Ectodermal cell (in vitro differentiated cells): ENCODE results near the gene UGT2A2.

Experiments
- H3K27ac ChIP-seq: 2 replicates; pipeline ENCODE4 v1.7.0; 2013; ENCODE audit warnings: mild to moderate bottlenecking, low read depth, low read length; ENCODE audit not compliant: insufficient read depth, poor library complexity, severe bottlenecking
- H3K27me3 ChIP-seq: 2 replicates; pipeline ENCODE4 v1.7.0; 2013; ENCODE audit warnings: mild to moderate bottlenecking, low read length; ENCODE audit not compliant: insufficient read depth, control insufficient read depth, poor library complexity, severe bottlenecking
- H3K36me3 ChIP-seq: one replicate; pipeline ENCODE4 v1.7.0; 2013; ENCODE audit warnings: low read length; ENCODE audit not compliant: control insufficient read depth, insufficient read depth
- H3K4me1 ChIP-seq: one replicate; pipeline ENCODE4 v1.7.0; 2013; ENCODE audit warnings: low read length; ENCODE audit not compliant: control insufficient read depth, insufficient read depth
- H3K4me3 ChIP-seq: 2 replicates; pipeline ENCODE4 v1.7.0; 2013; ENCODE audit warnings: low read depth, low read length, control low read depth; ENCODE audit not compliant: insufficient read depth
- H3K9me3 ChIP-seq: 2 replicates; pipeline ENCODE4 v1.7.0; 2013; ENCODE audit warnings: mild to moderate bottlenecking, low read length, moderate library complexity; ENCODE audit not compliant: control insufficient read depth
- WGBS, 2 experiments: methylation state at CpG; one replicate each; pipeline ENCODE4 v1.1.7; 2013; ENCODE audit warnings: missing lambda C conversion rate in 2 of 2; 5-methylcytosine and 5-hydroxymethylcytosine counted together

The UGT2A2 gene

DNA sequence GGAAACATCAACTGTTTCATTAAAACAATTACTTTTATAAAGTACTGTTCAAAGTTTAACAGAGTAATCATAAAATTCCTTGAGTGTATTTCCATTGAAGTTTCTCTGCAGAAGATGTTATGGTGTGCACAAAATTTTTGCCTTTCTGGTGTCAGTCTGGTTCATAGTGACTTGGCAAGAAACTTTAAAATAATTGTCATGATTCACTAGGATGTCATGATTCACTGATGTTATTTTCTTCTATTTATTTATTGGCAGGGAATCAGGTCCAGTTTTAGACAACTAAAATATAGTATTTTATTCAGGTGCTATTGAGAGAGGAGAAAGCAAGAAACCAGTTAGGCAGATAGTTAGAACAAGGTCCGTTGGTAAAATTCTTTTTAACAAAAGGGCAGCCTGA, 9.8 kb upstream of the UGT2A2 start:
- WGBS, 2 experiments = 76 to 90% methylated on average over 1 of the region's 1 CpG
- no peaks in the 10 kb centered on the region for H3K9me3 ChIP-seq
- no peaks in the 10 kb centered on the region for H3K4me1 ChIP-seq
- no peak overlapping the region for H3K4me3 ChIP-seq
- no peaks in the 10 kb centered on the region for H3K36me3 ChIP-seq
- H3K27ac ChIP-seq = no peak overlapping the region
- H3K27me3 ChIP-seq = no peaks in the 10 kb centered on the region

- 91 to 100% methylated on average over 1 of the region's 2 CpGs for WGBS, 2 experiments
- no peaks in the 10 kb centered on the region for H3K4me1 ChIP-seq
- H3K27ac ChIP-seq = no peak overlapping the region
- H3K27me3 ChIP-seq = no peaks in the 10 kb centered on the region
- no peaks in the 10 kb centered on the region for H3K9me3 ChIP-seq
- H3K4me3 ChIP-seq = no peak overlapping the region
- H3K36me3 ChIP-seq = no peaks in the 10 kb centered on the region
Measured at GRCh38 chr4:69642961-69643360, 3.5 kb upstream of the UGT2A2 start.

- H3K27me3 ChIP-seq = no peaks in the 10 kb centered on the region
- 93 to 98% methylated on average over 2 of the region's 2 CpGs for WGBS, 2 experiments
- no peaks in the 10 kb centered on the region for H3K9me3 ChIP-seq
- H3K36me3 ChIP-seq = no peaks in the 10 kb centered on the region
- no peak overlapping the region for H3K4me3 ChIP-seq
- no peak overlapping the region for H3K27ac ChIP-seq
- H3K4me1 ChIP-seq = no peaks in the 10 kb centered on the region
Measured at GRCh38 chr4:69640289-69640688, 847 bp upstream of the UGT2A2 start.

- WGBS, 2 experiments = no CpG with 5 or more reads among the region's 6 CpGs
- H3K27me3 ChIP-seq = no peaks in the 10 kb centered on the region
- H3K27ac ChIP-seq = no peak overlapping the region
- H3K4me1 ChIP-seq = no peaks in the 10 kb centered on the region
- H3K9me3 ChIP-seq = no peaks in the 10 kb centered on the region
- no peaks in the 10 kb centered on the region for H3K36me3 ChIP-seq
- H3K4me3 ChIP-seq = no peak overlapping the region
Measured at GRCh38 chr4:69617083-69617694, 22.3 kb downstream of the UGT2A2 start.

DNA sequence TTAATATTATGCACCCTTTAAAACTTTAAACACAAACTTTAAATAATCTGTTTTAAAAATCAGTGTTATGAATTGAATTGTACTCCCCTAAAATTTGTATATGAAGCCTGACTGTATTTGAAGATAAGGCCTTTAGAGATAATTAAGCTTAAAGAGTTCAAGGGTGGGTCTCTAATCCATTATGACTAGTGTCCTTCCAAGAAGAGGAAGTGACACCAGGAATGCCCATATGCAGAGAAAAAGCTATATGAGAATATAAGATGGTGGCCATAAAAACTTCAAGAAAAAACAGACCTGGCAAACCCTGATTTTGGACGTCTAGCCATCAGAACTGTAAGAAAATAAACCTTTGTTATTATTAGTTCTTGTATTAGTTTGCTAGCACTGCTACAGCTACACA, 29.0 kb downstream of the UGT2A2 start:
- Histone ChIP-seq H3K27me3 (no peaks in the 10 kb centered on the region), H3K36me3 (no peaks in the 10 kb centered on the region), H3K27ac (no peak overlapping the region), H3K9me3 (no peaks in the 10 kb centered on the region), H3K4me3 (no peak overlapping the region), H3K4me1 (no peaks in the 10 kb centered on the region)
- 83 to 100% methylated on average over 1 of the region's 1 CpG for WGBS, 2 experiments

DNA sequence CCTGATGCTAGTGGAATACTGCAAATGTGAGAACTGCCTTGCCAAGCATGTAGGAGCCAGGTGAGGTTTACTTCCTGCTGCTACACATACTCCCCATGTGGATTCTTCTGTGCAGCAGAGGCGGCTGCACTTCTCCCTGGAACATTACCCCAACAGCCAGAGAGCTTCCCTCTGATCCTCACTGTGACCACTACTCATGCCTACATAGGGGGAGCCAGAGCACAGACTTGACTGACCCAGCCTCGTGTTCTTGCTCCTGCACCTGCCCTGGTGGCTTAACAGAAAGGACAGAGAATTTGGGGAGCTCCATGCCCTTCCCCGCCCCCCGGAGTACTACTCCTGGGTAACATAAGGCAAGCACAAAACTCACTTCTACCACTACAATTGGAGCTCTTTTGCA, 38.4 kb downstream of the UGT2A2 start:
- WGBS, 2 experiments = 55 to 60% methylated on average over 4 of the region's 4 CpGs

DNA sequence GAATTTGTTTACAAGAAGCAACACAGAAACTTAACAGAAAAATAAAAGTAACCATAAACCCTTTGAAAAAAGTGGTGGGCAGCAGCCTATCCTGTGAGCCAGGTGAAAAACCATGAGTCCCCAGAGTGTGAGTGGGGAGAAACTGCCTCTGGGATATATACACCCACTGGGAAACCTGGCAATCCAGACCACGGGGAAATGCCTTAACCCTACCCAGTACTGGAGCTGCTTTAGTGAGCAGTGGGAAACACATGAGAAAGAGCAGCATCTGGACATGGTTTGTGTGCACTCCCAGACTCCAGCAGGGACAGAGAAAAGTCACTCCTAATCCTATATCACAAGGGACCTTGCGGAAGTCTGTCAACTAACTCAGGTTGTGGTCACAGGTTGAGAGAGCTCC, 39.4 kb downstream of the UGT2A2 start:
- no peaks in the 10 kb centered on the region for H3K36me3 ChIP-seq
- no peak overlapping the region for H3K4me3 ChIP-seq
- H3K9me3 ChIP-seq = no peaks in the 10 kb centered on the region
- WGBS, 2 experiments = 88 to 93% methylated on average over 2 of the region's 2 CpGs
- no peak overlapping the region for H3K27ac ChIP-seq
- no peaks in the 10 kb centered on the region for H3K4me1 ChIP-seq
- H3K27me3 ChIP-seq = no peaks in the 10 kb centered on the region

More for the DNA sequence above, 38.4 kb downstream of the UGT2A2 start:
- Histone ChIP-seq H3K36me3 (no peaks in the 10 kb centered on the region), H3K4me1 (no peaks in the 10 kb centered on the region), H3K9me3 (no peaks in the 10 kb centered on the region), H3K27ac (no peak overlapping the region), H3K27me3 (no peaks in the 10 kb centered on the region), H3K4me3 (no peak overlapping the region)

DNA sequence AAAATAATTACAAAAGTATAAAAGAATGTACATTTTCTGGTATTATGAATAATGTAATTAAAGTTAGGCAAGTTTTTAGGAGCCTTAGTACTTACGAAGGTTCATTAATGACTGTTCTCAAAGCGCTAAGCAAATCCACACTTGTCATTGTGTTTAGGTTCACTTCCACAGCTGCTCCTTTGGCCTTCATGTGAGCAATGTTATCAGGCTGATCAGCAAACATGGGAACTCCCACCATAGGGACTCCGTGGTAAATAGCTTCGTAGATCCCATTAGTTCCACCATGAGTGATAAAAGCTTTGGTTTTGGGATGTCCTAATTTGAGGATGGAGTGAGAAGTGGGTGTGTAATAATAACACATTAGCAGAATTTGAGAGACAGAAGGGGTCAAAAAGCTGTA, 45.1 kb downstream of the UGT2A2 start:
- Histone ChIP-seq H3K36me3 (no peaks in the 10 kb centered on the region), H3K4me3 (no peak overlapping the region), H3K9me3 (no peaks in the 10 kb centered on the region), H3K4me1 (no peaks in the 10 kb centered on the region), H3K27me3 (no peaks in the 10 kb centered on the region), H3K27ac (no peak overlapping the region)
- WGBS, 2 experiments = 85 to 88% methylated on average over 4 of the region's 4 CpGs

GRCh38 chr4:69591364-69591763, 48.1 kb downstream of the UGT2A2 start:
- no peaks in the 10 kb centered on the region for H3K9me3 ChIP-seq
- no peaks in the 10 kb centered on the region for H3K36me3 ChIP-seq
- H3K27me3 ChIP-seq = no peaks in the 10 kb centered on the region
- no peaks in the 10 kb centered on the region for H3K4me1 ChIP-seq
- H3K27ac ChIP-seq = no peak overlapping the region
- no peak overlapping the region for H3K4me3 ChIP-seq
- 83 to 84% methylated on average over 1 of the region's 1 CpG for WGBS, 2 experiments

GRCh38 chr4:69589884-69590283, 49.6 kb downstream of the UGT2A2 start:
- H3K4me1 ChIP-seq = no peaks in the 10 kb centered on the region
- H3K27ac ChIP-seq = no peak overlapping the region
- H3K9me3 ChIP-seq = no peaks in the 10 kb centered on the region
- WGBS, 2 experiments = 45 to 55% methylated on average over 1 of the region's 1 CpG
- H3K36me3 ChIP-seq = no peaks in the 10 kb centered on the region
- no peak overlapping the region for H3K4me3 ChIP-seq
- no peaks in the 10 kb centered on the region for H3K27me3 ChIP-seq

DNA sequence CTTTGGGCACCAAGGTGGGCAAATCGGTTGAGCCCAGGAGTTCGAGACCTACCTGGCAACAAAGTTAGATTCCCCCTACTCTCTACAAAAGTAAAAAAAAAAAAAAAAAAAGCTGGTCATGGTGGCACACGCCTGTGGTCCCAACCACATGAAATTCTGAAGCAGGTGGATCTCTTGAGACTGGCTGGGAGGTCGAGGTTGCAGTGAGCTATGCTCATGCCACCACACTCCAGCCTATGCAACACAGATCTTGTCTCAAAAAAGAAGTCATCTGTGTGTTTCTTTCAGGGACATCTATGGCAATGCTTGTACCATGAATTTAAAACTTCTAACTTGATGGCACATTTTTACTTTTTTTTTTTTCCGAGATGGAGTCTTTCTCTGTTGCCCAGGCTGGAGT, 55.3 kb downstream of the UGT2A2 start:
- H3K4me3 ChIP-seq = no peak overlapping the region
- 79 to 83% methylated on average over 5 of the region's 5 CpGs for WGBS, 2 experiments

More for the DNA sequence above, 55.3 kb downstream of the UGT2A2 start:
- H3K9me3 ChIP-seq = no peaks in the 10 kb centered on the region
- H3K27me3 ChIP-seq = no peaks in the 10 kb centered on the region
- no peak overlapping the region for H3K27ac ChIP-seq
- H3K4me1 ChIP-seq = no peaks in the 10 kb centered on the region
- H3K36me3 ChIP-seq = no peaks in the 10 kb centered on the region
